HG02981 (cell line): ENCODE measurements around the gene PRDM10.
"Not testable (repeated sequence)": the region's sequence is repeated elsewhere in the genome, so short reads cannot be mapped to it uniquely, and the experiment has no call there.

Experiments used
- ATAC-seq: cut with Tn5 transposase; IDR thresholded peaks from one replicate; pipeline ENCODE4 v1.9.1; 2021; ENCODE audit warnings: mild to moderate bottlenecking, moderate library complexity; ENCODE audit not compliant: unreplicated experiment

PRDM10 gene

DNA sequence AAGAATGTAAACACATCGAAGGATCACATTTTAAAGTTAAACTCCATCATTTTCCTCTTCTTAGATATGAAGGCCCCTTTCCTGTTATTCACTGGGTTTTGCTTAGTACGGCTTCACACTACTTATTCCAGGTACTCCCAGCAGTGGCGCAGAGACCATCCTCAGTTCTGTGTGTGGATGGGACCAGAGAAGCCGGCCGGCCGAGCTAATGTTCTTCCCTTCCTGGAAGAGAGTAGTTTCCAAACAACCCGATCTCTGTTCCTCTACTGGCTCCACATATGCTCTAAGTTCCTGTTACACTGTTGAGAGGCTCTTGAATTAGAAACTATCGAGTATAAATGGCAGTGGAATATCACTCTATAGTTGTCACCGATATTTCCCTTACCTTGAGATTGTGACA, 106.6 kb downstream of the PRDM10 start:
- no peak for ATAC-seq

DNA sequence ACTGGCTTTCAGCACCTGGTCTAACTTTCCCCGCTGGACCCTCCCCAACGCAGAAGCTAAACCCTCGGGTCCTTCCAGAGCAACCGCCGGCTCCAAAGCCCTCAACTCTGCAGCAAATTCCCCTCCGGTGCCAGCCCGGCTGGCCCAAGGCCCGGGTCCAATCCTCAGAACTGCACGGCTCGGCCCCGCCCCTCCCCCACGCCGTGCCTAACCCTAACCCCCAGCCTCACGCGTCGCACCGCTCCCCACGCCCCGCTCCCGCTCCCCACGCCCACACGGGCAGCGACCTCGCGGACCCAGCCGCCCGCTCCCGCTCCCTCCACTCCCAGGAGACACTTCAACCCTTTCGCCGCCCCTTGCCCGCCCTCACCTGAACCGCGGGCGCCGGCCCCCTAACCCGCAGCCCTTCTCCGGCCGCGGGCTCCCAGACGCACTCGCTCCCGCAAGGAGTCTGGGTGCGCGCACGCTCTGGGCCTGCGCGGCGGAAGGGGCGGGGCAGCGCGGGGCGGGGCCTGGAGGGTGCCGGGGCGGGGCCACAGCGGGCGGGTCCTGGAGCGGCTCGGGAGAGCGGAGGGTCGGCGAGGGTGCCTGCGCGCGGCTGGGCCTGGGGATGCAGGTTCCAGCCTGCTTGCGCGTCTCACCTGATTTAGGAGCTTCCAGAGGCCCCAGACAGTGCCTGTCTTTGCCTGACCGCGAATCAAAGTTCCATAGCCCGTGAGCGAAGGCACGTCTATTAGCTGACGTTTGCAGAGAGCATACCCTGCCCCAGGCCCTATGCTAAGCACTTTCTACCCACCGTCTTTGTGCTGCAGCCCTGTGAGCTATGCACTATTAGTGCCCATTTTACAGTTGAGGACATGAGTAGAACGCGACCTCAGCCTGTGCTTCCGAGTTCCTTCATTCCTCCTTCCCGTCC, 107.3 kb downstream of the PRDM10 start, which contains the start of gene NFRKB:
NFRKB (minus strand) TSS at position 453 of the 916 bp plus-strand sequence. CDS start 2,729 bp downstream, outside the sequence.
- peak; percentile 93 for ATAC-seq

DNA sequence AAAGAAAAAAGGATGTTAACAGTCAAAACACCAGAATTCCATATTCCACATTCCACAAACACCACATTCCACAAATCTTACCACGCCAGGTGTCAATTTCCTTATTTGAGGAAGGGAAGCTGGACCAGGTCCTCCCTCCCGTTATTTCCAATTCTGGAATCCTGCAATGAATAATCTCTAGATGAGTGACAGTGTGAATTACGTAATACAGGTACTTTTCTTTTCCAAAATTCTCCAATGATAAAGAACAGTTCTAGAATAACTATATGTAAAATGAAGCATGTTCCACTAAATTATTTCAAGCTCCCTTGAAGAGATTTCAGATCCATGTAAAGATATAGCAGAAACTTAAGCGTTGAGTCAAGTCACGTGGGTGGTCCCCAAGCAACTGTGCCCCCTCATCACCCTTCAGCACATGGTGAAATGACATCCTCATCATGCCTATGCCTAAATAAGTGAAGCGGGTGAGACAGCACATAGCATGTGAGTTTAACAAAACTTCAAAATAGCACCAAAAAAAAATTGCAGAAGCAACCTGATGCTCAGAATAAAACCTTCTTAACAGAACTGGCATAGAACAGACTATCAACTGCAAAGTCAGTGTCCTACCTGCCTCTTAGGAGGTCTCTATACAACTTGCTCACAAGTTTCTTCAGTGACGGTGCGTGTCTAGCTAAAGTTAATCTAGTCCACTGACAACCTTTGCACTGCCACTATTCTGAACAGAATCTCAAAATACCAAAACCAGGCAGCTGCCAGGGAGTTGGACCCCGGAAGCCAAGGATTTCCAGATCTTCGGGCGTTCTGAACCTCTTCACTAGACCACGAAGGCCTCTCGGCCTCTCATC, 108.1 kb downstream of the PRDM10 start:
- peak; percentile 14 for ATAC-seq

DNA sequence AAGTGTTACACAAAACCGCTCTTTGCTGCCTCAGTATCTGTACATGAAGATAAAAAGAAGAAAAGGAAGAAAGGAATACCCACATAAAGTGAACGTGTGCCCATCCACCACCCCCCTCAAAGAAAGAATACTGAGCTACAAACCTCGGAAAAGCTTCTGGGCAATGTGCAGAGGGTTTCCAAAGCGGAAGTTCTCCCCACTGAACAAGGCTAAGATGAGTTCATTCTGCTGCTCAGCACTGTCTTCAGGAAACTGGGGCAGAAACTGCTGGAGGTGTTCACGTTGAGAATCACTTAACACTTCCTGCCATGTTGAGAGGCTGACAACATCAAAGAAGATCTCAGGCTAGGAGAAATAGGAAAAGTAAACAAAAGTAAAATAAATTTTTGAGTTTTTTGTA, 114.2 kb downstream of the PRDM10 start:
- no peak for ATAC-seq

DNA sequence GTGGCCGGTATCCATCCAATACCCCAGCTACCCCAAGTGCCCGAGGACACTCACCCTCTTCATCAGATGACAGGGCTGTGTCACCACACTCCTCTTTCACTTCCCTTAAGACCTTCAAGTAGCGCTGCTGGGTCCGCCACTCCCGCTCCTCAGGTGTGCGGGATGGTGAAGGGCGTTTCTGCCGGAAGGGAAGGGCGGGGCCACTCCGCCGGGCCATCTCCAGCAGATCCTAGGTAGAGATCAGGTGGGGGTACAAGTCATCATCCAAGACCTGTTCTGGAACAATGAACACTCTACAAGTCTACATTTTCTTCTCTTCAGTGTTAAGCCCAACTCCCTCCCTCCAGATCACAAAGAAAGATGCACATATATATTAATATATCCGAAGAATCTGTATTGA, 117.3 kb downstream of the PRDM10 start:
- no peak for ATAC-seq

DNA sequence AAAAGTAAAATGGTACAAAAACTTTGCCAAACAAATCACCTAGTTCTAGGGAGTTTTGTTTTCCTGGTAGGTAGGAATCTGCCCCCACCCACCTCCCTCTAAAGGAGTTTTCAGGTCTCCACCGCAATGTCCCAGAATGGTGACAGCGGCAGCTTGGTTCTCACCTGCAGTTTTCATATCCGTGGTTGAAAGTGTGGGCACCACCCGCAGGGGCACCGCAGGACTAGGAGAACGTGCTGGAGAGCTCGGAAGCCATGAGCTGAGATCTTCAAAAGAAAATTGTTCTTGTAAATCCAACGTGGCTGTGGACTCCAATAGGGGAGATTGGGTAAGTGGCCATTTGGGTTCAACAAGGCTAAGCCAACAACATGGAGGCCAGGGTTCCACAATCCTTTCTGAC, 118.1 kb downstream of the PRDM10 start:
- no peak for ATAC-seq

DNA sequence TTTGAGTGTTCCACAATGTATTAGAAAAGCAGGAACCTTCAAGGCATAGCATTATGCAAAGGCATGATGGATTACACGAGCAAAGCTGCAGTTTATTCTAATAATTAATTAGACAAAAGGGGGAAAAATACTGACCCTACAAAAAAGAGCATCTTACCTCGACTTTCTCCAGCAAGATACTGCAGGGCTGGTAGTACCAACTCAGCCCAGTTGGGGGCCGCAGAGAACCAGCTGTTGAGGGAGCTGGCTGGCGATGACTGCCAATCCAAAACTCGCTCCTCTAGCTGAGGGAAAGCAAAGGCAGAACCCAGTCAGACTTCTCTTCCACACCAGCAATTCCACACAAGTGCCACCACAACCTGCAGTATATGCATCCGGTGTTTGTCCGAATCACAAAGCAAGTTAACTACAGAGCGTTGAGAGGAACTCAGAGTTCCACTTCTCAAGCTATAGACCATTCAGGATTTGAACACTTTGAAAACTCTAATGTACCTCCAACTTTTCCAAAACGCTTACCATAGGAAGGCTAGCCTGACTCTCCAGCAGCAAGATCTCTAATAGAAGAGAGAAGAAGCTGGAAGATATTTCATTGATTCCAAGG, 121.0 kb downstream of the PRDM10 start:
- peak; percentile 79 for ATAC-seq

DNA sequence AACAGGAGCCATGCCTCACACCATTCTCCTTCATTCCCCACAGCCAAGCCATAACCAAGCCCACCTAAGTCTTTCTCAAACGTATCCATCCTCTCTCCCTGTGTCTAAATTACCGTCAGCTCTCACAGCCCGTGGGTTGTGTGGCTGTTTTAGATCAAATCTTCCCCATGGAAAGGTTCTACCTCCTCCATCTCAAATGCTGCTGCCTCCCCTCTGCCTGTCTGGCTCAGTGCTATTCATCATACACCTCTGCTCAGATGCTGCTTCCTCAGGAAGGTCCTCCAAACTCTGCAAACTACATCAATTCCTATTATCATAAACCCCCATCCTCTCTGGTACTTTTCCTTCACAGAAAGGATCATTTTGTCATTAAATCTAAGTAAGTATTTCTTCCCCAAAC, 122.3 kb downstream of the PRDM10 start:
- no peak for ATAC-seq

DNA sequence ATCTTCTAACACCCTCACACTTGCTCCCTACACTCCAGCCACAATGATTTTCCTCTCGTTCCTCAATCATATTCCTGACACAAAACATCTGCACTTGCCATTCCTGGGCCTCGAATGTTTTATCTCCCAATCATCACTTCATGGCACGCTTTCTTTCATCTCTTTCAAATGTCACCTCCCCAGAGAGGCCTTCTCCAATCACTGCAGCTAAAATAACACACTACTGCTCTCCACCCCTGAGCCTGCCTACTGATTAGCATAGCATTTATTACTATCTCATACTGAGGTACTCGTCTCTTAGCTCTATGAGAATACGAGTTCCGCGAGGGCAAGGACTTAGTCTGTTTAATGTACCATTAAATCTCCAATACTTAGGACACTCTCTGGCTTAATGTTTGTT, 130.7 kb downstream of the PRDM10 start:
- no peak for ATAC-seq

DNA sequence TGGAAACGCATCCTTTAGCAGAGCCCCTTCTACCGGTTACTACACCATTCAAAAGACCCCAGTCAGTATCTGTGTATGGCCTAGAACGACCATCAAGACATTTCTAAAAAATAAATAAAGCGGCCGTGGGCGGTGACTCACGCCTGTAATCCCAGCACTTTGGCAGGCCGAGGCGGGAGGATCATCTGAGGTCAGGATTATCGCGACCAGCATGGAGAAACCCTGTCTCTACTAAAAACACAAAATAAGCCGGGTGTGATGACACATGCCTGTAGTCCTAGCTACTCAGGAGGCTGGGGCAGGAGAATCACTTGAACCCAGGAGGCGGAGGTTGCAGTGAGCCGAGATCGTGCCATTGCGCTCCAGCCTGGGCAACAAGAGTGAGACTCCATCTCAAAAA, 134.0 kb downstream of the PRDM10 start:
- not testable (repeated sequence) for ATAC-seq

DNA sequence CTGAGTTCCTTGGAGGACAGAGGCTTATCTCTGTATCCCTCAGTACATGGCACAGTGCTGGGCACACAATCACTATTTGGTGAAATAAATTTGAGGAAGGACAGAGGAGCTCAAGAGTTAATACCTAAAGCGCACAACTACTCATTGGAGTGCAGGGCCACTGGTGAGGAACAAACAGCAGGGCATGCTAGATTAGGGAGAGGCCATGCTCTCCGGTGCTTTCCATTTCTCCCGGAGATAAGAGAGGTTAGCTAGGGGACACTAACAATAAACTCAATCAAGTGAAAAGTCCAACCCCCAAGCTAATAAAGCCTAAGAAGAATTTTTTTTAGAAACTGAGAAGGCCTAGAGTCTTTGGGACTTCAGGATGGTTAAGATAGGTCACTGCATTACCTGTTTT, 136.3 kb downstream of the PRDM10 start:
- ATAC-seq: no peak

DNA sequence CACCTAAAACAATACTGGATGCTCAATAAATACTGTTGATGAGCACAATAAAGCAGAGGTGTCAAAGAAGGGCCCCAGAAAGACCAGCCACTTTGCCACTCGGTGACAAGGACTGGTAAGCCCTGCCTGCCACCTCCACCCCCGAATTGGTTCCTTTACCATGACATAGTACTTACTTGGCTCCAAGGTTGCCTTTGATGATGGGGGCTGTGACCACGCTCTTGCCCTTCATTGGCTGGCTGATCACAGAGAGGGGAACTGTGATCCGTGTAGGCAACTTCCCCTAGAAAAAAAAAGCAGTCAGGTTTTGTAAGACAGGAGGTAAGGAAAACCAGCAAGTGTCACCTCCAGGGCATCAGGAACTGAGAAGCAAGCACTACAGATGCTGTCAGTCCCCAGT, 136.9 kb downstream of the PRDM10 start:
- ATAC-seq: no peak

DNA sequence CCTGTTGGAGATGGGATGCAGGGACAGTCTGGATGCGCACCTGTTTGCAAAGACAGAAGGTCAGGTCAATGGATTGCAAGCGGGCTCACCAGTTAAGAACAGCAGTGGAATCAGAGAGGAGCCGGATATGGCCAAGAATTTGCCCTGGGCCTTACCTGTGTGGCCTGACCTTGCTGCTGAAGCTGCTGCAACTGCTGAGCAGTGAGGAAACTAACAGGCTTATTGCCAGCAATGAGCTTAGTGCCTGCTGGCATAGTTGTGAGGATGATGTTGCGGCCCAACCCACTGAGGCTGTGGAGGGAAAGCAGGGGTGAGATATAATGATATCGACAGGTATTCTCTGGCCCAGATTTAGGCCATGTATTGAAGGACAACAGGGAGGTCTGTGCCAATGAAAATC, 137.8 kb downstream of the PRDM10 start:
- ATAC-seq: no peak

DNA sequence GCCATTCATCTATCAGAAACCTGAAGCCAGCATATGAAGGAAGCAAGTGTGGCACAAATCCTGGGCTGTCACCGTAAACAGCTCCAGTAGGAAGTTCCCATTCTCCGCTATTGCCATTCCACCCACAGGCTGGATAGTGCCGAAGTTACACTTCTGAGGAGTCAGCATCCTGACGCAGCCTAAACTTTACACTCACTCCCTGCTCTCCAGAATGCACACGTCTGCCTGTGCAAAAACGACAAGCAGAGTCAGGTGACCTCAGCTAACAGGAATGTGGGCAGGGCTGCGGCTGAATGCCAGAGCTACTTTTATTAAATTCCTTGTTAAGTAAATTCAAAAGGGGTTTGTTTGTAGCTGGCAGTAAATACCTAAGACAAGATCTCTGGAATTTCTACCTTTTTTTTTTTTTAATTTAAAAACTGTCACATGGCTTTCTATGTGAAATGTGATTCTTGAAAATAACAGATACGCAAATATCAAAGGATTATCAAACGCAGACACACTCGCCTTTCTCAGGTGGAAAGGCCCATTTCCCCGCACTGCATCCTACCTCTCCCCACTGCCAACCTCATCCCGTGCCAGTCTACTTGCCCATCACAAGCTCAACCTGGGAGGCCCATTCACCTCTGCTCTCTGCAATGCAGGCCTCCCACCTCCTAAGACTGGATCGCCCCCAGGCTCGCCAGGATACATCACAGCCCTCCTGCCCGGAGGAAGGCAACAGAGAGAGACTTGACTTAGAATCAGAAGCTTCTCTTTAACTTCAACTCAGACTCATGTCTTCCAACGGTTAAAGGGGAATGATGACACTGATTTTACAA, 140.7 kb downstream of the PRDM10 start:
- no peak for ATAC-seq

DNA sequence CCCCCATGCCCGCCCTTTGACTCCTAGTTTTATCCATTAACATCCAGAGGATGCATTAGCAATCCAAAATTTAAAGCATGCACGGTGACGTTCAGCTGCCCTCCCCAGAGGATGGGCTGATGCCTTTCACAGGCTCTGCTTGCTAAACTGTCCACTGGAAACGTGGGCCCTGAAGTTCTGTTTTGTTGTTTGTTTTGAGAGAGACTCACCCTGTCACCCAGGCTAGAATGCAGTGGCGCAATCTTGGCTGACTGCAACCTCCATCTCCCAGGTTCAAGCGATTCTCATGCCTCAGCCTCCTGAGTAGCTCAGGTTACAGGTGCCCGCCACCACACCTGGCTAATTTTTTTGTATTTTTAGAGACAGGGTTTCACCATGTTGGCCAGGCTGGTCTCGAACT, 146.6 kb downstream of the PRDM10 start:
- ATAC-seq: no peak

DNA sequence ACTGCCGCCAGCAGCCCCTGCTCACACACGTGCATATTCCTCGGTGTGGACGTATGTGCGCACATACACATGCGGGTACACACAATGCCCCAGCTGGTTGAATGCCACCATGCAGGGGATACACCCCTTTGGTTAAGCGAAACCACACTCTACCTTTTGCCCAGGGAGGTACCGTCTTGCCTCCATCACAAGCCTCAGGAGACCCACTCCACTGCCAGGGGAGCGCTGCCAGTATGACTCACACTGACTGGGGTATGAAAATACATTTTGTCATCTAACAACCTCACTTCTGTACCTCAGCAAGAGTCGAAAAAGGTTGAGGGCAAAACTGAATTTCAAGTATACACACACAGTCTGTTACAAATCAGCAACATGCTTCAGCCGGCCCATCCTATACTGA, 147.5 kb downstream of the PRDM10 start:
- ATAC-seq: no peak

DNA sequence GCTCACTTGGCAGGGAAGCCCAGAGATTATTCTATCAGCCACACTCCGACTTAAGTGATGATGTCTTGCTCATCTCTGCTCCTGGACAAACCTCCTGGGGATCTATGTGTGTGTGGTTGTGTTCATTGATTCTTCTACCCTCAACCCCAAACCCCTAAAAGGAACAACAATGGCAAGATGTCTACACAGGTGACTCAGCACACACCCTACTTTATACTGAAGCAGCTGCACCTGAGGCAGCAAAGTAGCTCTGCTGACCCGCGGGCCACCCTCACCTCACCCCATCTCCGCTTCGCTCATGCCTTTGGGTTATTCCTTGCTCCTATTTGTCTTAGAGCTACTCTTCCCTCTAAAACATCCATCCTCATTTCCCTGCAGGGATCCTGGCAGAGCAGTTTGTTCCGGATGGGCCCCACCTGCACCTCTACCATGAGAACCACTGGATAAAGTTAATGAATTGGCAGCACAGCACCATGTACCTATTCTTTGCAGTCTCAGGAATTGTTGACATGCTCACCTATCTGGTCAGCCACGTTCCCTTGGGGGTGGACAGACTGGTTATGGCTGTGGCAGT, 148.3 kb downstream of the PRDM10 start:
- ATAC-seq: no peak

DNA sequence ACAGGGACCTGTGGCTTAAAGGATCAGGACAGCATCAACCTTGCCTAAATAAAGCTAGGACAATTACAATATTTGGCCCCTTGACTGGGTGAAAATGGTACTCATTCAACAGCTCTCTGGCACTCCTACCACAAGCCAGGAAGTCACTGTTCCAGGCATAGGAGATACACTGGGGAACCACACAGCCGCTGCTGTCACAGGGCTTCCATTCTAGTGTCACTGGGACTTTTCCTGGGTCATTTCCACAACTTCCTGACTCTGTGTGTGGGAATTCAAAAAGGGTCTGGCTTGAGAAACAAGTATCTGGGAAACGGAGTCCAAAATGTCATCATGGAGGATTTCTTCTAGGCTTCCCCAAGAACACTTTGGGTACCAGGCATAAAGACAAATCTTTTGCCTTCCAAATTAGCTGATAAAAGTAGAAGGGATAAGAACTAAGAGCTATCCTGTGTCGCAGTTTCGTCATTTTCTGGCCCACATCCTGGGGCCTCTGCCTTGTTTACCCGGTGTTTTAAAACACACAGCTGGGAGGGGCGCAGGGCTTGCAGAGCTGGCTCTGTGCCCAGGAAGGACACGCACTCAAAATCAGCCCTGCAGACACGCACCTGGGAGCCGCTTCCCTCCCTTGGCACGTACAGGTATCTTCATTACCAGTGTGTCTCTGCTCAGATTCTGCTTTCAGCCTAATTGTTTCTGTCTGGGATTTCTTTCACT, 149.0 kb downstream of the PRDM10 start:
- ATAC-seq: no peak

DNA sequence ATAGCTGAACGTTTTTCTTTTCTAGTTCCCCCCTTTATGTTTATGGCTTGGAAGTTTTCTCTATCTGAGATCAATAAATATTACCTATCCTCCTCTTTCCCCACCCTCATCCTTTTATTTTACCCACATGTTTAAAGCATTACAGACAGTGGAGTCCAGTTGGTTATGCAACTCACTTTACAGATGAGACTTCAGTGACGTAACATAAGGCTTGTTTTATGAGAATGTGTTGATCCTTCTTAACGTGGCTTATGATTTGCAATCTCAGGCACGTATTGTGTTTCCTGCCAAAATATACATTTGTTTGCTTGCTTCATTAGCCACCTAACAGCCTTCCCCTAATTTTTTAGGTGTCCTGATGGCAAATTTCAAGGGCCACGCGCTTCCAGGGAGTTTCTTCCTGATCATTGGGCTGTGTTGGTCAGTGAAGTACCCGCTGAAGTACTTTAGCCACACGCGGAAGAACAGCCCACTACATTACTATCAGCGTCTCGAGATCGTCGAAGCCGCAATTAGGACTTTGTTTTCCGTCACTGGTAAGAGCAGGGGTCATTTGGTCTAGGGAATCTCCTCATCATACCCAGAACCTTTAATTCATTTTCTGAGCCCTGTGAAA, 150.4 kb downstream of the PRDM10 start:
- ATAC-seq: no peak
